HG03175 (cell line): ENCODE data around the gene GMIP.
A peak's percentile ranks its signal among the peaks of the same experiment; 100 is the strongest.

ENCODE experiments used
- ATAC-seq: cut with Tn5 transposase; IDR thresholded peaks from one replicate; pipeline ENCODE4 v1.9.1; 2021; ENCODE audit warnings: mild to moderate bottlenecking, moderate library complexity; ENCODE audit not compliant: unreplicated experiment

Gene GMIP

GRCh38 chr19:19661141-19661674, 17.8 kb upstream of the GMIP start:
- ATAC-seq, result no peak

DNA sequence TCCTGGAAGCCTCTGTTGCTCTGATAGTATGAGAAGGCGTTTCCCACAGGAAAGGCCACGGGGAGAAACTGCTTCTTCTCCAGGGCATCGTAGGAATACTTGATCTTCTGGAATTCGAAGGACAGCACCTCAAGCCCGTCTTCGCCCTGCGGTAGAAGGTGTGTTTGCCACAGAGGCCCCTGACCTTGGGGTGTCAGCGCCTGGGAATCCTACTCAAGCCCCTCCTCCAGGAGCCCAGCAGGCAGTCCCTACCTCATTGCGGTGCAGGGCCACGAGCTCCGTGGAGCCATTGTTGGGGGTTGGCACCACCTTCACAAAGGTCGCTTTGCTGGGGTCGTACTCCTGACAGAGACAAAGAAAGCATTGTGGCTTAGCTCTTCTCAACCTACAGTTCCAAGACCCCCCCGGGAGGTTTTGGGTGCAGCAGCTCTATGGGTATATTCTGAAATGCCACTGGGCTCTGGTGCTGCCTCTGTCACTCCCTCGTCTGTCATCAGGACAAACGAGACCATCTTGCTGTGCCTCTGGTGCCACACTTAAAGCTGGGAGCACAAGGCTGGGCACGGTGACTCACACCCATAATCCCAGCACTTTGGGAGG, 16.3 kb upstream of the GMIP start:
- ATAC-seq, result no peak

GRCh38 chr19:19657397-19657783, 13.9 kb upstream of the GMIP start:
- no peak for ATAC-seq

GRCh38 chr19:19656451-19657396, 13.3 kb upstream of the GMIP start:
- ATAC-seq, result no peak

DNA sequence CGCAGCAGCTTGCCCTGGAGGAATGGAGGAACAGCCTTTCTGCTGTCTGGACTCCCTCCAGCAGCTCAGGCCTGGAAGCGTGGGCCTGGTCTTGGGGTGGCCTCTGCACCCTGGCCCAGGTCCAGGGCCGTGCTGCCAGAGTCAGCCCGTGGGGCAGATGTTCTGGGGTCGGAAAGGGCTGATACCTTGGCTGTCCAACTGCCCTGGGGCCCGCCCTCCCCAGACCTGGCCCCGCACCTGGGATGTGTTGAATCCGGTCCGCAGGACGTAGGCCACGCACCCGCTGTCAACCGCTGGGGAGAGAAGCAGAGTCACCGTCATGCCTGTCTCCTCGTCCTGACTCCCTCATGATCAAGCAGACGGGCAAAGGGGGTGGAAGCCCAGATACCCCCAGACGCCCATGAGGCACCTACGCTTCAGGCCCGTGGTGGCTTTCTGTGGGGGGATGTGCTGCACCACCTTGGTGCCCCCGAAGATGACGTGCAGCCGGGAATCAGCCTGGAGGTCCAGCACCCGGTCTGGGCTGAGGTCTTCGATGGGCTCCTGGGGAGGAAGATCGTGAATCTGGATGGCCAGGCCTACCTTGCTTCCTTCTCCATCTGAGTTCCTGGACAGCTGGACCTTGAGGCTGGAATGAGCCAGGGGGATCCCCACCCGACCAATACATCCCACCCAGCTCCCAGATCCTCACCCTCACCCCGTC, 12.3 kb upstream of the GMIP start:
- ATAC-seq, result no peak

DNA sequence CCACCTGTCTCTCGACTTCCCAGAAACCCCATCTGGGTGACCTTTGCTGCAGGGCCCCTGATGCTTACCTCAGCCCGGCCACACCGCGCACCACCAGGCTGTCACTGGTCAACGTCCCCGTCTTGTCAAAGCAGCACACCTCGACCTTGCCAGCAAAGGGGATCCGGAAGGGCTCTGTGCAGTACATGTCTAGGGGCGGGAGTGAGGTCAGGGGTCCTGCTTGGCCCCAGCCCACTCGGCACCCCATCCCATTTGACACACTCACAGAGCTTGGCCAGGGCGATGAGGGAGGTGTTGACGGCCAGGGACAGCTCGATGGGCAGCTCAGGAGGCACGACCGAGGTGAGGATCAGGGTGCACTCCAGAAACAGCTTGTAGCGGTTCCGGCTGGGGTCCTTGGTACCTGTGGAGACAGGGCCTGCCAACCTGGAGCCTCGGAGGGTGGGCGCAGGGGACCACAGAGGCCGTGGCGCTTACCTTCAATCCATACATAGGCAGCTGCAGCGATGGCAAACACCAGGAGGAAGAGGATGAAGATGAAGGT, 11.7 kb upstream of the GMIP start:
- no peak for ATAC-seq

DNA sequence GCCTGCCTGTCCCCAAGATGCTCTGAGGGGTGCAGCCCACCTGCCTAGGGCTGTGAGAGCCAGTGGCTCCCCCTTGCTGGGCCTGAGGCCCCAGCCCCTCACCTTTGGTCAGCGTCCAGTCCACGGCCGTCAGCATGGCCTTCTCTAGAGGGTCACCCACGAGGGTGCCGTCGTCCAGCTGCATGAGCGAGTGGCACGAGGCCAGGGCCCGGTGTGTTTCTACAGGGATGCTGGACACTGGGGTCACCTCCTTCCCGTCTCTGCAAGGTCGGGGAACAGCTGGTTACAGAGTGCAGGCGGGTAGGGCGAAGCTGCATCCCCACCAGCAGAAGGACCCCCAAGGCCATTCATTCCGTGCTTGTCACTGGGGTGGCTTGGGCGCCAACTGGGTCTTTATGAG, 11.0 kb upstream of the GMIP start:
- no peak for ATAC-seq

- no peak for ATAC-seq
Measured at GRCh38 chr19:19653597-19654147, 10.2 kb upstream of the GMIP start.

- no peak for ATAC-seq
Measured at GRCh38 chr19:19652482-19653295, 9.2 kb upstream of the GMIP start.

GRCh38 chr19:19651076-19651475, 7.6 kb upstream of the GMIP start:
- ATAC-seq, result no peak

- ATAC-seq, result no peak
Measured at GRCh38 chr19:19650331-19650730, 6.9 kb upstream of the GMIP start.

DNA sequence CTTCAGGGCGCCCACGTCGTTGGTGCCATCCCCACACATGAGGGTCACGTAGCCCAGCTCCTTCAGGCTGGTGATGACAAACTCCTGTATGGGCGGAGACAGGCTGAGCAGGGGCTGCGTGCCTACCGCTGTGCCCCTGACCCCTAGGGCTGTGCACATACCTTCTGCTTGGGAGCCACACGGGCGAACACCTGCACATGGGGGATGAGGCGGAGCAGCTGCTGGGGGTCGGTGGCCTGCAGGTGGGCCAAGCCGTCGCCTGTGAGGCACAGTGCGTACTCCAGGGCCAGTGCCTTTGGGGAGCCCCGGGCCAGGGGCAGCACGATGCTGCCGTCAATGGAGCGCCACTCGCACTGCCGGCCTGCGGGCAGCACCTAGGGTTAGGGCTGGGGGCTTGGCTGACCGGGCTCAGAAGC, 6.1 kb upstream of the GMIP start:
- ATAC-seq, result no peak

DNA sequence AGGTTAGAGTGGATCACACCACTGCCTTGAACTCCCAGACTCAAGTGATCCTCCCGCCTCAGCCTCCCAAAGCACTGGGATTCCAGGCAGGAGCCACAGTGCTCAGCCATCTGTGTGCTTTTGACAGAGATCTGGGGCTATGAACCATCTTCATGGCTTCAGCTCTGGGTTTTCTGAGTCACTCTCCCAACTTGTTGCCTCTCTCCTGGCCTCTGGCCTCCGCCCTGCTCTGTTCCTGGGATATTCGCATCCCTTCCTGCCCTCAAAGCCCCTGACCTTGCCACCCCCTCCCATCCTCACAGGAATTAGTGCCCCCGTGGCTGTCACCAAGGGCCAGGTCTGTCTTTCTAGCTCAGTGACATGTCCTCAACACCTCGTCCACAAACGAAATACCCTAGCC, 5.7 kb upstream of the GMIP start:
- no peak for ATAC-seq

GRCh38 chr19:19647037-19647835, 3.8 kb upstream of the GMIP start:
- no peak for ATAC-seq

DNA sequence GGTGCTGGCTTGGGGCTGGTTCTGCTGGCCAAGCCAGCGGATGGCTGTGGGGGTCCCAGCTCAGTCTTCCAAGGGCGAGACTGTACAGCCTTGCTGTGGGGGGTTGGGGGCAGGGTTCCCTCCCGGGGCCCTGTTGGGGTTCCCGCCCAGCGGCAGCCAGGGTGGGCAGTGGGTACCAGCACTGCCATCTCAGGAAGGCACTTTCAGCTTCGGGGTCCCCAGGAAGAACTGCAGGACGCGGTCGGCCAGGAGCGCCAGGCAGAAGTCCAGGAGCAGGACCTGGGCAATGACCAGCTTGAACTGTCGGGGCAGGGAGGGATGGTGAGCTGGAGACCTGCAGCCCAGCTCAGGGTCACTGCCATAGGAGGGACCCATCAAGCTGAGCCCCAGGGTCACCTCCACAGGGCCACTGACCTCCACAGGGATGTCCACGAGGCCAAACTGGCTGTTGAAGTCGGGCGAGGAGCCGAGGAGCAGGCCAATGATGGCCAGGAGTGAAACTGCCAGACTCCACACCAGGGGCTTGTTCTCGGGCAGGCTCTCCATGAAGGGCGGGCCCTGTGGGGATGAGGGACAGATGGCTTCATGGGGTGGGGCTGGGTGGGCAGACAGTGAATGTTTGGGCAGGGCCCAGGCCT, 1.9 kb upstream of the GMIP start:
- no peak for ATAC-seq

DNA sequence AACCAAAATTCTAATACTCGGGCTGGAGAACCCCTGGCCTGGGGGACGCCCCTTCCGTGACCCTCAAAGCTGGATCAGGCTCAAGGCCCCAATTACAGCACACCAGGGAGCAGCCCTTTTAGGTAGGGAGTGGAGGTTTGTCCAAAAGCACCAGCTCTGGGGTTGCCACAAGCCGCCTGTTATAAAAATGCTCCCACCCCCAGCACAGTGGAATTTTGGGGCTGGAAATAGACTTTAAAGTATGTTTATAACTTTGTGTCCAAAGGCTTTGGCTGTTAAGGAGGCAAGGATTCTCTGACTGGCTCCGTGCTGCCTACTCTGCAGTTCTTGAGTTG, 564 bp upstream of the GMIP start:
- ATAC-seq, result no peak

- peak; percentile 19 for ATAC-seq
Measured at GRCh38 chr19:19642506-19643157, 825 bp downstream of the GMIP start.

DNA sequence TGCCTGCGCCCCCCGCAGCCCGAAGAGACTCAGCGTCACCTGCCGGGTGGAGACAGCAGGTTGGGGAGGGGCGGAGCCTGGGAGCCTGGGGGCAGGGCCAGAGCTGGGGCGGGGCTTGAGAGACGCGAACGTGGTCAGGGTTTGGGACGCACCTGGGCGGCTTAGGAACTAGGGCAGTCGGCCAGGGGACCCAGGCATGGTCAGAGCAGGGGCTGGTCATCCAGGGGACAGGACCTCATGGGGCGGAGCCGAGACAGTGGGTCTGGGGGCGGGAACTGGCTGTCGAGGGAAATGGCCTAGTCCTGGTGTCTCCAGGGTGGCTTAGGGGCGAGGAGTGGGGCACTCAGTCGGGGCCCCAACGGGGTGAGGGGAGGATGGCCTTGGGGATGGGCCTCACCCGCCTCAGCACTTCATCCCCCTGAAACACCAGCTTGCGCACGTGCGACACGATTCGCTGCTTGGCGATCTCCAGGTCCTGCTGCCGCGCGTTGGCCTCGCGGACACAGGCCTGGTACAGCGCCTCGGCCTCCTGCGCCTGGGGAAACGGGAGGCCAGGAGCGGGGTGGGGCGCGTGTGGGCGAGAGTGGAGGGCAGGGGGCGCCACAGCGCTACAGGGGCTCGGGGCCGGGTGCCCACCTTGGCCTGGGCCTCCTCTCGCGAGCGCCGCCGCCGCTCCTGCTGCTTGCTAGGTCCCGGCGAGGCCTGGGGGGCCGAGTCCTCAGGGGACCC, 5.8 kb downstream of the GMIP start:
- no peak for ATAC-seq
